HCT116 (cell line): Measurements from ENCODE around the gene KIAA1671. TPM values are rescaled to one million over a fixed set of nuclear protein-coding genes. Genes with fewer than 3 reads are reported as not detected.

Experiments used
- ATAC-seq: fragments of 200-7000 bp; cut with Tn5 transposase; 2 replicates; pipeline ENCODE4 v1.9.1; 2020; ENCODE audit warnings: mild to moderate bottlenecking, moderate library complexity
- BruUV-seq: library from RNA; stranded (reverse); fragments of 400-500 nt; replicated peaks from 2 replicates; lab custom pipeline; 2021; lab: Mats Ljungman, UMichigan
- CTCF ChIA-PET: fragments of 300-600 bp; sonication (Branson Sonifier 250); formaldehyde crosslinking; loops from one replicate; lab custom pipeline; 2021; ENCODE audit warnings: antibody characterized with exemption; lab: Charles Lee
- POLR2A ChIA-PET: fragments of 300-600, 350-600 bp; sonication (Branson Sonifier 250); formaldehyde crosslinking; loops from one replicate; lab custom pipeline; 2021; ENCODE audit warnings: antibody characterized with exemption; lab: Charles Lee
- RAD21 ChIA-PET, 2 experiments: fragments of 300-600 bp; sonication (Branson Sonifier 250); formaldehyde crosslinking; loops; one replicate each; lab custom pipeline; 2023; ENCODE audit warnings: low total read pairs in 2 of 2; ENCODE audit not compliant: uncharacterized antibody in 2 of 2, unreplicated experiment in 2 of 2, low non-redundant PET in 1 of 2; lab: Charles Lee
- DNase-seq: peaks from one replicate; pipeline ENCODE4 v3.0.0-alpha.2; 2010; ENCODE audit warnings: low read depth, low spot score
- H2AFZ ChIP-seq: fragments of 200-600 bp; shearing (Covaris generic), sonication (generic); 2 replicates; pipeline ENCODE4 v1.6.1; 2017; ENCODE audit warnings: low read depth, mixed run types, mixed read lengths, antibody characterized with exemption, low read length; ENCODE audit not compliant: poor library complexity, severe bottlenecking
- H3K27ac ChIP-seq: 2 replicates; pipeline ENCODE4 v1.5.1; 2012; ENCODE audit warnings: low read depth, low read length
- H3K27me3 ChIP-seq: fragments of 200-600 bp; sonication (generic); 2 replicates; pipeline ENCODE4 v1.6.1; 2016; ENCODE audit warnings: mixed run types, low read length, mixed read lengths; ENCODE audit not compliant: insufficient read depth
- H3K36me3 ChIP-seq, 2 experiments: fragments of 200-500 bp in 1 of 2; fragments of 200-600 bp in 1 of 2; sonication (Bioruptor generic) in 1 of 2; sonication (generic) in 1 of 2; 2 replicates each; pipeline versions ENCODE4 v1.5.1 to v1.6.1; 2014 to 2016; ENCODE audit warnings: low read length in 2 of 2, inconsistent platforms in 1 of 2, mixed read lengths in 1 of 2, mixed run types in 1 of 2; ENCODE audit not compliant: insufficient read depth in 2 of 2, control insufficient read depth in 1 of 2
- H3K4me1 ChIP-seq, 2 experiments: fragments of 200-600 bp in 1 of 2; sonication (generic) in 1 of 2; 2 replicates each; pipeline versions ENCODE4 v1.5.1 to v1.6.1; 2012 to 2017; ENCODE audit warnings: low read length in 2 of 2, inconsistent platforms in 1 of 2, mild to moderate bottlenecking in 1 of 2, mixed read lengths in 1 of 2, mixed run types in 1 of 2, moderate library complexity in 1 of 2; ENCODE audit not compliant: insufficient read depth in 2 of 2, control insufficient read depth in 1 of 2
- H3K4me2 ChIP-seq: fragments of 200-600 bp; sonication (generic); 2 replicates; pipeline ENCODE4 v1.6.1; 2017; ENCODE audit warnings: mixed run types, low read length, mixed read lengths
- H3K4me3 ChIP-seq, 2 experiments: fragments of 200-600 bp in 1 of 2; sonication (generic) in 1 of 2; replicated peaks in 1 of 2; 2 replicates each; pipeline ENCODE4 v1.5.1; 2011 to 2016; ENCODE audit warnings: low read length in 2 of 2, control low read depth in 1 of 2, low read depth in 1 of 2, mild to moderate bottlenecking in 1 of 2, mixed read lengths in 1 of 2, mixed run types in 1 of 2
- H3K79me2 ChIP-seq: fragments of 200-600 bp; sonication (generic); 2 replicates; pipeline ENCODE4 v1.6.1; 2017; ENCODE audit warnings: mild to moderate bottlenecking, mixed run types, low read length, moderate library complexity, mixed read lengths; ENCODE audit not compliant: insufficient read depth
- H3K9ac ChIP-seq: fragments of 200-600 bp; sonication (generic); 2 replicates; pipeline ENCODE4 v1.6.1; 2016; ENCODE audit warnings: low read length, mixed read lengths
- H3K9me2 ChIP-seq: fragments of 200-600 bp; sonication (generic), shearing (Covaris generic); 2 replicates; pipeline ENCODE4 v1.6.1; 2017; ENCODE audit warnings: mixed run types, mild to moderate bottlenecking, moderate library complexity; ENCODE audit not compliant: insufficient read depth
- H3K9me3 ChIP-seq, 2 experiments: fragments of 200-500 bp in 1 of 2; fragments of 200-600 bp in 1 of 2; sonication (Bioruptor generic) in 1 of 2; sonication (generic) in 1 of 2; 2 replicates each; pipeline ENCODE4 v1.6.1; 2014 to 2017; ENCODE audit warnings: low read length in 2 of 2, mixed read lengths in 2 of 2, inconsistent platforms in 1 of 2, low read depth in 1 of 2, mild to moderate bottlenecking in 1 of 2, mixed run types in 1 of 2, moderate library complexity in 1 of 2; ENCODE audit not compliant: control insufficient read depth in 1 of 2, insufficient read depth in 1 of 2
- H4K20me1 ChIP-seq: fragments of 200-600 bp; sonication (generic), shearing (Covaris generic); 2 replicates; pipeline ENCODE4 v1.6.1; 2017; ENCODE audit warnings: mixed run types, mild to moderate bottlenecking, moderate library complexity; ENCODE audit not compliant: insufficient read depth
- ATF3 ChIP-seq: IDR thresholded peaks from 2 replicates; pipeline ENCODE4 v1.6.1; 2012
- CBX3 ChIP-seq: IDR thresholded peaks from 2 replicates; pipeline ENCODE4 v1.6.1; 2012; ENCODE audit warnings: low read depth
- CEBPB ChIP-seq: IDR thresholded peaks from 2 replicates; pipeline ENCODE4 v1.6.1; 2012; ENCODE audit warnings: low read depth
- EGR1 ChIP-seq: IDR thresholded peaks from 2 replicates; pipeline ENCODE4 v1.6.1; 2012; ENCODE audit warnings: low read depth
- ELF1 ChIP-seq: IDR thresholded peaks from 2 replicates; pipeline ENCODE4 v1.6.1; 2012; ENCODE audit warnings: low read depth, borderline replicate concordance
- EZH2 ChIP-seq: fragments of 200-600 bp; sonication (generic); IDR thresholded peaks from 2 replicates; pipeline ENCODE4 v1.6.1; 2017; ENCODE audit warnings: antibody characterized with exemption, mixed run types
- EZH2phosphoT487 ChIP-seq: fragments of 200-600 bp; IDR thresholded peaks from 2 replicates; pipeline ENCODE4 v1.6.1; 2018; ENCODE audit warnings: antibody characterized with exemption, borderline replicate concordance
- FOSL1 ChIP-seq: IDR thresholded peaks from 2 replicates; pipeline ENCODE4 v1.6.1; 2012; ENCODE audit warnings: low read depth
- JUND ChIP-seq: IDR thresholded peaks from 2 replicates; pipeline ENCODE4 v1.6.1; 2012
- POLR2AphosphoS5 ChIP-seq: IDR thresholded peaks from 2 replicates; pipeline ENCODE4 v1.6.1; 2011; ENCODE audit warnings: mild to moderate bottlenecking, low read depth, low read length, moderate library complexity
- RAD21 ChIP-seq: IDR thresholded peaks from 2 replicates; pipeline ENCODE4 v1.6.1; 2012; ENCODE audit warnings: low read depth, mild to moderate bottlenecking
- SP1 ChIP-seq: IDR thresholded peaks from 2 replicates; pipeline ENCODE4 v1.6.1; 2012; ENCODE audit warnings: low read depth
- SRF ChIP-seq: IDR thresholded peaks from 2 replicates; pipeline ENCODE4 v1.6.1; 2012; ENCODE audit warnings: low read depth
- TCF7L2 ChIP-seq: IDR thresholded peaks from 2 replicates; pipeline ENCODE4 v1.7.0; 2011; ENCODE audit warnings: borderline replicate concordance, inconsistent platforms; ENCODE audit not compliant: insufficient read depth, insufficient read length; ENCODE audit errors: extremely low read depth
- YY1 ChIP-seq: IDR thresholded peaks from 2 replicates; pipeline ENCODE4 v1.6.1; 2011; ENCODE audit warnings: low read length, low read depth, moderate library complexity, mild to moderate bottlenecking; ENCODE audit not compliant: insufficient replicate concordance; ENCODE audit errors: extremely low read depth
- ZBTB33 ChIP-seq: IDR thresholded peaks from 2 replicates; pipeline ENCODE4 v1.6.1; 2011; ENCODE audit warnings: mild to moderate bottlenecking, low read length, moderate library complexity; ENCODE audit not compliant: insufficient replicate concordance; ENCODE audit errors: extremely low read depth
- ZNF274 ChIP-seq: fragments of 200-500 bp; sonication (Bioruptor generic); IDR thresholded peaks from 2 replicates; pipeline ENCODE4 v1.6.1; 2014; ENCODE audit warnings: mild to moderate bottlenecking, low read depth, low read length, inconsistent platforms
- intact Hi-C: fragments of 100-400 bp; cut with micrococcal nuclease; formaldehyde crosslinking; loops from 2 replicates; pipeline ENCODE4 v1.10.0; 2022
- total RNA-seq: library from RNA; stranded (reverse); gene quantifications from one replicate; pipeline ENCODE4 v1.2.1, GENCODE V29; 2021; ENCODE audit not compliant: unreplicated experiment
- TF ChIP-seq, protein P1 (sequence below): IDR thresholded peaks from 2 replicates; pipeline ENCODE4 v1.6.1; 2012; ENCODE audit warnings: low read depth
- TF ChIP-seq, protein P2 (sequence below): IDR thresholded peaks from 2 replicates; pipeline ENCODE4 v1.6.1; 2012

Gene KIAA1671
- total RNA-seq, 1 experiment from 2014 or later = 36.8 TPM

GRCh38 chr22:24926428-24926725 is 26.1 kb upstream of the KIAA1671 start:
- H3K4me2 ChIP-seq = no peak overlapping the region

More at GRCh38 chr22:24926428-24926725, 26.1 kb upstream of the KIAA1671 start:
- intact Hi-C loops = no loop called here
- no peak overlapping the region for H3K9ac ChIP-seq
- BruUV-seq = no TSS peak
- POLR2A ChIA-PET = no interaction called here
- H3K27me3 ChIP-seq = peaks cover 10% of the 10 kb centered on the region; the same call in 1 of the 2 replicates
- TF ChIP-seq RAD21 (no peak), EZH2 (no peak), ZBTB33 (no peak), TCF7L2 (no peak), YY1 (no peak), POLR2AphosphoS5 (no peak), SP1 (no peak), EZH2phosphoT487 (no peak), ELF1 (no peak), JUND (no peak), ZNF274 (no peak), CBX3 (no peak), CEBPB (no peak), SRF (no peak), EGR1 (no peak), ATF3 (no peak), FOSL1 (no peak)
- TF ChIP-seq, protein P1, sequence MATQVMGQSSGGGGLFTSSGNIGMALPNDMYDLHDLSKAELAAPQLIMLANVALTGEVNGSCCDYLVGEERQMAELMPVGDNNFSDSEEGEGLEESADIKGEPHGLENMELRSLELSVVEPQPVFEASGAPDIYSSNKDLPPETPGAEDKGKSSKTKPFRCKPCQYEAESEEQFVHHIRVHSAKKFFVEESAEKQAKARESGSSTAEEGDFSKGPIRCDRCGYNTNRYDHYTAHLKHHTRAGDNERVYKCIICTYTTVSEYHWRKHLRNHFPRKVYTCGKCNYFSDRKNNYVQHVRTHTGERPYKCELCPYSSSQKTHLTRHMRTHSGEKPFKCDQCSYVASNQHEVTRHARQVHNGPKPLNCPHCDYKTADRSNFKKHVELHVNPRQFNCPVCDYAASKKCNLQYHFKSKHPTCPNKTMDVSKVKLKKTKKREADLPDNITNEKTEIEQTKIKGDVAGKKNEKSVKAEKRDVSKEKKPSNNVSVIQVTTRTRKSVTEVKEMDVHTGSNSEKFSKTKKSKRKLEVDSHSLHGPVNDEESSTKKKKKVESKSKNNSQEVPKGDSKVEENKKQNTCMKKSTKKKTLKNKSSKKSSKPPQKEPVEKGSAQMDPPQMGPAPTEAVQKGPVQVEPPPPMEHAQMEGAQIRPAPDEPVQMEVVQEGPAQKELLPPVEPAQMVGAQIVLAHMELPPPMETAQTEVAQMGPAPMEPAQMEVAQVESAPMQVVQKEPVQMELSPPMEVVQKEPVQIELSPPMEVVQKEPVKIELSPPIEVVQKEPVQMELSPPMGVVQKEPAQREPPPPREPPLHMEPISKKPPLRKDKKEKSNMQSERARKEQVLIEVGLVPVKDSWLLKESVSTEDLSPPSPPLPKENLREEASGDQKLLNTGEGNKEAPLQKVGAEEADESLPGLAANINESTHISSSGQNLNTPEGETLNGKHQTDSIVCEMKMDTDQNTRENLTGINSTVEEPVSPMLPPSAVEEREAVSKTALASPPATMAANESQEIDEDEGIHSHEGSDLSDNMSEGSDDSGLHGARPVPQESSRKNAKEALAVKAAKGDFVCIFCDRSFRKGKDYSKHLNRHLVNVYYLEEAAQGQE = no peak
- TF ChIP-seq, protein P2, sequence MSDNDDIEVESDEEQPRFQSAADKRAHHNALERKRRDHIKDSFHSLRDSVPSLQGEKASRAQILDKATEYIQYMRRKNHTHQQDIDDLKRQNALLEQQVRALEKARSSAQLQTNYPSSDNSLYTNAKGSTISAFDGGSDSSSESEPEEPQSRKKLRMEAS = no peak
- H4K20me1 ChIP-seq = no peaks in the 10 kb centered on the region
- H3K9me3 ChIP-seq = no peaks in the 10 kb centered on the region
- RAD21 ChIA-PET = interaction anchor here in 1 of 2 experiments (1.4 kb wide), 1 partner anchor 11 kb away, joined by 3 read pairs; no protein-coding TSS in a partner anchor
- H2AFZ ChIP-seq = no peak overlapping the region
- DNase-seq (no peak), ATAC-seq (no peak)
- H3K36me3 ChIP-seq = no peaks in the 10 kb centered on the region
- no peak overlapping the region for H3K4me3 ChIP-seq
- H3K79me2 ChIP-seq = no peaks in the 10 kb centered on the region
- no peak overlapping the region for H3K27ac ChIP-seq
- peaks cover 7 to 11% of the 10 kb centered on the region in 2 experiments for H3K4me1 ChIP-seq
- H3K9me2 ChIP-seq = no peaks in the 10 kb centered on the region
- CTCF ChIA-PET = interaction anchor here (0.8 to 1.9 kb wide), 3 partner anchors 12 to 158 kb away, joined by 3 to 11 read pairs (median 5); no protein-coding TSS in a partner anchor
